ENCODE results near the gene GALNT14. TPM values are rescaled to one million over a fixed set of nuclear protein-coding genes. Genes with fewer than 3 reads are reported as not detected.
"Not testable (repeated sequence)": the region's sequence is repeated elsewhere in the genome, so short reads cannot be mapped to it uniquely, and the experiment has no call there.

GALNT14 gene
- total and polyA plus RNA-seq, 2 donors (not counting 1 experiment from before 2014, with no cell fraction given) = 3.1 to 6.2 TPM

- no peak overlapping the region for H3K27ac Mint-ChIP-seq
- H3K4me1 Mint-ChIP-seq = no peaks in the 10 kb centered on the region
- Histone ChIP-seq H3K27ac (ENCODE audit: low read length in 2 of 2) (no peak overlapping the region), H4K20me1 (ENCODE audit: control insufficient read depth, insufficient read depth, low read length, poor library complexity, severe bottlenecking) (no peaks in the 10 kb centered on the region), H3K79me2 (ENCODE audit: control insufficient read depth, insufficient read depth, low read length) (no peaks in the 10 kb centered on the region), H3K4me1 (ENCODE audit: control insufficient read depth in 2 of 2, insufficient read depth in 2 of 2, low read length in 2 of 2) (no peaks in the 10 kb centered on the region), H3K4me2 (replicated peaks; ENCODE audit: low read depth, low read length, poor library complexity, severe bottlenecking) (no peak overlapping the region), H3K9me3 (ENCODE audit: control extremely low read depth in 1 of 3, control insufficient read depth in 2 of 3, insufficient read depth in 1 of 3, low read length in 2 of 3) (peaks cover 0 to 2% (median 0%) of the 10 kb centered on the region in 3 donors), H3K4me3 (ENCODE audit: control extremely low read depth in 1 of 5, extremely low read depth in 1 of 5, insufficient read depth in 1 of 5, low read depth in 2 of 5, low read length in 4 of 5) (no peak overlapping the region), H2AFZ (ENCODE audit: insufficient read depth, low read depth, low read length, poor library complexity, severe bottlenecking) (no peak overlapping the region), H3K27me3 (replicated peaks in 1 of 4; ENCODE audit: control extremely low read depth in 1 of 4, control insufficient read depth in 3 of 4, insufficient read depth in 4 of 4, low read length in 3 of 4) (no peaks in the 10 kb centered on the region), H3K9ac (ENCODE audit: low read length) (no peak overlapping the region), H3K36me3 (replicated peaks in 1 of 2; ENCODE audit: control extremely low read depth in 1 of 2, control insufficient read depth in 1 of 2, extremely low read depth in 1 of 2, insufficient read depth in 2 of 2, low read length in 1 of 2) (peaks cover 0 to 5% of the 10 kb centered on the region in 2 experiments)
- H3K27me3 Mint-ChIP-seq = no peaks in the 10 kb centered on the region
- H3K4me3 Mint-ChIP-seq = no peak overlapping the region
- WGBS (ENCODE audit: insufficient coverage) = 100% methylated on average over 3 of the region's 4 CpGs
- DNase-seq = no peak
- ChIA-PET POLR2A (no interaction called here), CTCF (no interaction called here)
- no peaks in the 10 kb centered on the region for H3K9me3 Mint-ChIP-seq (ENCODE audit: insufficient read depth)
- no peak for ATAC-seq (ENCODE audit: low read depth)
- intact Hi-C loops (cut with micrococcal nuclease) = no loop called here
- TF ChIP-seq CTCF (IDR thresholded peaks at IDR 0.05) (no peak), EZH2 (IDR thresholded peaks at IDR 0.05; ENCODE audit: borderline replicate concordance, insufficient read depth, low read depth, low read length, poor library complexity, severe bottlenecking) (no peak)
Measured at GRCh38 chr2:31187166-31187565, 48.9 kb upstream of the GALNT14 start.

GRCh38 chr2:31183973-31184372 is 45.7 kb upstream of the GALNT14 start:
- H3K4me1 Mint-ChIP-seq; POLR2A ChIA-PET; H3K79me2 ChIP-seq (ENCODE audit: control insufficient read depth, insufficient read depth, low read length); H3K4me3 Mint-ChIP-seq; H3K36me3 ChIP-seq (replicated peaks in 1 of 2; ENCODE audit: control extremely low read depth in 1 of 2, control insufficient read depth in 1 of 2, extremely low read depth in 1 of 2, insufficient read depth in 2 of 2, low read length in 1 of 2); H3K9me3 Mint-ChIP-seq (ENCODE audit: insufficient read depth); H3K4me1 ChIP-seq (ENCODE audit: control insufficient read depth in 2 of 2, insufficient read depth in 2 of 2, low read length in 2 of 2); H3K27me3 ChIP-seq (replicated peaks in 1 of 4; ENCODE audit: control extremely low read depth in 1 of 4, control insufficient read depth in 3 of 4, insufficient read depth in 4 of 4, low read length in 3 of 4); H3K4me3 ChIP-seq (ENCODE audit: control extremely low read depth in 1 of 5, extremely low read depth in 1 of 5, insufficient read depth in 1 of 5, low read depth in 2 of 5, low read length in 4 of 5); H4K20me1 ChIP-seq (ENCODE audit: control insufficient read depth, insufficient read depth, low read length, poor library complexity, severe bottlenecking); ATAC-seq (ENCODE audit: low read depth); H3K27ac ChIP-seq (ENCODE audit: low read length in 2 of 2); intact Hi-C loops (cut with micrococcal nuclease); H3K27me3 Mint-ChIP-seq; CTCF ChIA-PET; H2AFZ ChIP-seq (ENCODE audit: insufficient read depth, low read depth, low read length, poor library complexity, severe bottlenecking); DNase-seq; H3K9ac ChIP-seq (ENCODE audit: low read length); H3K27ac Mint-ChIP-seq; H3K4me2 ChIP-seq (replicated peaks; ENCODE audit: low read depth, low read length, poor library complexity, severe bottlenecking); H3K9me3 ChIP-seq (ENCODE audit: control extremely low read depth in 1 of 3, control insufficient read depth in 2 of 3, insufficient read depth in 1 of 3, low read length in 2 of 3): not testable (repeated sequence)
- 50% methylated on average over 2 of the region's 7 CpGs for WGBS (ENCODE audit: insufficient coverage)

All from B cell (primary cell).